HCT116 (cell line): ENCODE measurements around the gene RASL10B. TPM values are rescaled to one million over a fixed set of nuclear protein-coding genes. Genes with fewer than 3 reads are reported as not detected.

ENCODE experiments used
- ATAC-seq: fragments of 200-7000 bp; cut with Tn5 transposase; 2 replicates; pipeline ENCODE4 v1.9.1; 2020; ENCODE audit warnings: mild to moderate bottlenecking, moderate library complexity
- BruUV-seq: library from RNA; stranded (reverse); fragments of 400-500 nt; replicated peaks from 2 replicates; lab custom pipeline; 2021; lab: Mats Ljungman, UMichigan
- CTCF ChIA-PET: fragments of 300-600 bp; sonication (Branson Sonifier 250); formaldehyde crosslinking; loops from one replicate; lab custom pipeline; 2021; ENCODE audit warnings: antibody characterized with exemption; lab: Charles Lee
- POLR2A ChIA-PET: fragments of 300-600, 350-600 bp; sonication (Branson Sonifier 250); formaldehyde crosslinking; loops from one replicate; lab custom pipeline; 2021; ENCODE audit warnings: antibody characterized with exemption; lab: Charles Lee
- RAD21 ChIA-PET, 2 experiments: fragments of 300-600 bp; sonication (Branson Sonifier 250); formaldehyde crosslinking; loops; one replicate each; lab custom pipeline; 2023; ENCODE audit warnings: low total read pairs in 2 of 2; ENCODE audit not compliant: uncharacterized antibody in 2 of 2, unreplicated experiment in 2 of 2, low non-redundant PET in 1 of 2; lab: Charles Lee
- DNase-seq: peaks from one replicate; pipeline ENCODE4 v3.0.0-alpha.2; 2010; ENCODE audit warnings: low read depth, low spot score
- H2AFZ ChIP-seq: fragments of 200-600 bp; shearing (Covaris generic), sonication (generic); 2 replicates; pipeline ENCODE4 v1.6.1; 2017; ENCODE audit warnings: low read depth, mixed run types, mixed read lengths, antibody characterized with exemption, low read length; ENCODE audit not compliant: poor library complexity, severe bottlenecking
- H3K27ac ChIP-seq: 2 replicates; pipeline ENCODE4 v1.5.1; 2012; ENCODE audit warnings: low read depth, low read length
- H3K27me3 ChIP-seq: fragments of 200-600 bp; sonication (generic); 2 replicates; pipeline ENCODE4 v1.6.1; 2016; ENCODE audit warnings: mixed run types, low read length, mixed read lengths; ENCODE audit not compliant: insufficient read depth
- H3K36me3 ChIP-seq, 2 experiments: fragments of 200-500 bp in 1 of 2; fragments of 200-600 bp in 1 of 2; sonication (Bioruptor generic) in 1 of 2; sonication (generic) in 1 of 2; 2 replicates each; pipeline versions ENCODE4 v1.5.1 to v1.6.1; 2014 to 2016; ENCODE audit warnings: low read length in 2 of 2, inconsistent platforms in 1 of 2, mixed read lengths in 1 of 2, mixed run types in 1 of 2; ENCODE audit not compliant: insufficient read depth in 2 of 2, control insufficient read depth in 1 of 2
- H3K4me1 ChIP-seq, 2 experiments: fragments of 200-600 bp in 1 of 2; sonication (generic) in 1 of 2; 2 replicates each; pipeline versions ENCODE4 v1.5.1 to v1.6.1; 2012 to 2017; ENCODE audit warnings: low read length in 2 of 2, inconsistent platforms in 1 of 2, mild to moderate bottlenecking in 1 of 2, mixed read lengths in 1 of 2, mixed run types in 1 of 2, moderate library complexity in 1 of 2; ENCODE audit not compliant: insufficient read depth in 2 of 2, control insufficient read depth in 1 of 2
- H3K4me2 ChIP-seq: fragments of 200-600 bp; sonication (generic); 2 replicates; pipeline ENCODE4 v1.6.1; 2017; ENCODE audit warnings: mixed run types, low read length, mixed read lengths
- H3K4me3 ChIP-seq, 2 experiments: fragments of 200-600 bp in 1 of 2; sonication (generic) in 1 of 2; replicated peaks in 1 of 2; 2 replicates each; pipeline ENCODE4 v1.5.1; 2011 to 2016; ENCODE audit warnings: low read length in 2 of 2, control low read depth in 1 of 2, low read depth in 1 of 2, mild to moderate bottlenecking in 1 of 2, mixed read lengths in 1 of 2, mixed run types in 1 of 2
- H3K79me2 ChIP-seq: fragments of 200-600 bp; sonication (generic); 2 replicates; pipeline ENCODE4 v1.6.1; 2017; ENCODE audit warnings: mild to moderate bottlenecking, mixed run types, low read length, moderate library complexity, mixed read lengths; ENCODE audit not compliant: insufficient read depth
- H3K9ac ChIP-seq: fragments of 200-600 bp; sonication (generic); 2 replicates; pipeline ENCODE4 v1.6.1; 2016; ENCODE audit warnings: low read length, mixed read lengths
- H3K9me2 ChIP-seq: fragments of 200-600 bp; sonication (generic), shearing (Covaris generic); 2 replicates; pipeline ENCODE4 v1.6.1; 2017; ENCODE audit warnings: mixed run types, mild to moderate bottlenecking, moderate library complexity; ENCODE audit not compliant: insufficient read depth
- H3K9me3 ChIP-seq, 2 experiments: fragments of 200-500 bp in 1 of 2; fragments of 200-600 bp in 1 of 2; sonication (Bioruptor generic) in 1 of 2; sonication (generic) in 1 of 2; 2 replicates each; pipeline ENCODE4 v1.6.1; 2014 to 2017; ENCODE audit warnings: low read length in 2 of 2, mixed read lengths in 2 of 2, inconsistent platforms in 1 of 2, low read depth in 1 of 2, mild to moderate bottlenecking in 1 of 2, mixed run types in 1 of 2, moderate library complexity in 1 of 2; ENCODE audit not compliant: control insufficient read depth in 1 of 2, insufficient read depth in 1 of 2
- H4K20me1 ChIP-seq: fragments of 200-600 bp; sonication (generic), shearing (Covaris generic); 2 replicates; pipeline ENCODE4 v1.6.1; 2017; ENCODE audit warnings: mixed run types, mild to moderate bottlenecking, moderate library complexity; ENCODE audit not compliant: insufficient read depth
- CBX3 ChIP-seq: IDR thresholded peaks from 2 replicates; pipeline ENCODE4 v1.6.1; 2012; ENCODE audit warnings: low read depth
- EZH2 ChIP-seq: fragments of 200-600 bp; sonication (generic); IDR thresholded peaks from 2 replicates; pipeline ENCODE4 v1.6.1; 2017; ENCODE audit warnings: antibody characterized with exemption, mixed run types
- FOSL1 ChIP-seq: IDR thresholded peaks from 2 replicates; pipeline ENCODE4 v1.6.1; 2012; ENCODE audit warnings: low read depth
- JUND ChIP-seq: IDR thresholded peaks from 2 replicates; pipeline ENCODE4 v1.6.1; 2012
- POLR2AphosphoS5 ChIP-seq: IDR thresholded peaks from 2 replicates; pipeline ENCODE4 v1.6.1; 2011; ENCODE audit warnings: mild to moderate bottlenecking, low read depth, low read length, moderate library complexity
- RAD21 ChIP-seq: IDR thresholded peaks from 2 replicates; pipeline ENCODE4 v1.6.1; 2012; ENCODE audit warnings: low read depth, mild to moderate bottlenecking
- SIN3A ChIP-seq: IDR thresholded peaks from 2 replicates; pipeline ENCODE4 v1.6.1; 2012; ENCODE audit warnings: low read depth
- SP1 ChIP-seq: IDR thresholded peaks from 2 replicates; pipeline ENCODE4 v1.6.1; 2012; ENCODE audit warnings: low read depth
- TCF7L2 ChIP-seq: IDR thresholded peaks from 2 replicates; pipeline ENCODE4 v1.7.0; 2011; ENCODE audit warnings: borderline replicate concordance, inconsistent platforms; ENCODE audit not compliant: insufficient read depth, insufficient read length; ENCODE audit errors: extremely low read depth
- YY1 ChIP-seq: IDR thresholded peaks from 2 replicates; pipeline ENCODE4 v1.6.1; 2011; ENCODE audit warnings: low read length, low read depth, moderate library complexity, mild to moderate bottlenecking; ENCODE audit not compliant: insufficient replicate concordance; ENCODE audit errors: extremely low read depth
- ZFX ChIP-seq: fragments of 450-650 bp; IDR thresholded peaks from 2 replicates; pipeline ENCODE4 v1.6.1; 2017
- ZNF274 ChIP-seq: fragments of 200-500 bp; sonication (Bioruptor generic); IDR thresholded peaks from 2 replicates; pipeline ENCODE4 v1.6.1; 2014; ENCODE audit warnings: mild to moderate bottlenecking, low read depth, low read length, inconsistent platforms
- intact Hi-C: fragments of 100-400 bp; cut with micrococcal nuclease; formaldehyde crosslinking; loops from 2 replicates; pipeline ENCODE4 v1.10.0; 2022
- total RNA-seq: library from RNA; stranded (reverse); gene quantifications from one replicate; pipeline ENCODE4 v1.2.1, GENCODE V29; 2021; ENCODE audit not compliant: unreplicated experiment
- TF ChIP-seq, protein P1 (sequence below): IDR thresholded peaks from 2 replicates; pipeline ENCODE4 v1.6.1; 2011; ENCODE audit warnings: mild to moderate bottlenecking, low read length, moderate library complexity; ENCODE audit not compliant: insufficient replicate concordance; ENCODE audit errors: extremely low read depth
- TF ChIP-seq, protein P2 (sequence below): IDR thresholded peaks from 2 replicates; pipeline ENCODE4 v1.6.1; 2012; ENCODE audit warnings: low read depth
- TF ChIP-seq, protein P3 (sequence below): IDR thresholded peaks from 2 replicates; pipeline ENCODE4 v1.6.1; 2012
- TF ChIP-seq, protein P4 (sequence below): IDR thresholded peaks from 2 replicates; pipeline ENCODE4 v1.6.1; 2012

The RASL10B gene
- total RNA-seq, 1 experiment from 2014 or later, result 0.15 TPM

DNA sequence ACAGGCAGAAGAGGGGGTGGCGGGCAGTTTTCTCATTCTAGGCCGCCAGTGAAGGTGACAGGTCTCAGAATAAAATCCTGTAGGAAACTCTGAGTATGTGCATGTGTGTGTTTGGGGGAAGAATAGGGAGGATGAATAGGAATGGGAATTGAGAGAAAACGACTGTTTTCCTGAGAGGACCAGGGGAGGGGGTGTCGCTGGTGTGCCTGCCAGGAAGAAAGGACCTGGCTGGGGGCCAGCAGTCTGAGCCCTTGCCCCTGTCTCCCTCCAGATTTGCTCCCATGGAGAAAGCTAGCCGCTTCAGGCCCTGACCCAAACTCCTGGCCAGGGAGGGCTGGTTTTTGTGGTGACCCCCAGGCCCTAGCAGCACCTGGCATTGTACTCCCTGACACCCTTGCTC, 43.6 kb downstream of the RASL10B start:
- H3K4me3 ChIP-seq, result no peak overlapping the region
- CTCF ChIA-PET, result interaction anchor here (0.9 kb wide), 1 partner anchor 11 kb away, joined by 3 read pairs; no protein-coding TSS in a partner anchor
- TF ChIP-seq, protein P1, sequence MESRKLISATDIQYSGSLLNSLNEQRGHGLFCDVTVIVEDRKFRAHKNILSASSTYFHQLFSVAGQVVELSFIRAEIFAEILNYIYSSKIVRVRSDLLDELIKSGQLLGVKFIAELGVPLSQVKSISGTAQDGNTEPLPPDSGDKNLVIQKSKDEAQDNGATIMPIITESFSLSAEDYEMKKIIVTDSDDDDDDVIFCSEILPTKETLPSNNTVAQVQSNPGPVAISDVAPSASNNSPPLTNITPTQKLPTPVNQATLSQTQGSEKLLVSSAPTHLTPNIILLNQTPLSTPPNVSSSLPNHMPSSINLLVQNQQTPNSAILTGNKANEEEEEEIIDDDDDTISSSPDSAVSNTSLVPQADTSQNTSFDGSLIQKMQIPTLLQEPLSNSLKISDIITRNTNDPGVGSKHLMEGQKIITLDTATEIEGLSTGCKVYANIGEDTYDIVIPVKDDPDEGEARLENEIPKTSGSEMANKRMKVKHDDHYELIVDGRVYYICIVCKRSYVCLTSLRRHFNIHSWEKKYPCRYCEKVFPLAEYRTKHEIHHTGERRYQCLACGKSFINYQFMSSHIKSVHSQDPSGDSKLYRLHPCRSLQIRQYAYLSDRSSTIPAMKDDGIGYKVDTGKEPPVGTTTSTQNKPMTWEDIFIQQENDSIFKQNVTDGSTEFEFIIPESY, result no peak
- TF ChIP-seq YY1, result no peak
- no peak for TF ChIP-seq JUND
- TF ChIP-seq ZNF274, result no peak
- no peak for TF ChIP-seq CBX3
- TF ChIP-seq, protein P2, sequence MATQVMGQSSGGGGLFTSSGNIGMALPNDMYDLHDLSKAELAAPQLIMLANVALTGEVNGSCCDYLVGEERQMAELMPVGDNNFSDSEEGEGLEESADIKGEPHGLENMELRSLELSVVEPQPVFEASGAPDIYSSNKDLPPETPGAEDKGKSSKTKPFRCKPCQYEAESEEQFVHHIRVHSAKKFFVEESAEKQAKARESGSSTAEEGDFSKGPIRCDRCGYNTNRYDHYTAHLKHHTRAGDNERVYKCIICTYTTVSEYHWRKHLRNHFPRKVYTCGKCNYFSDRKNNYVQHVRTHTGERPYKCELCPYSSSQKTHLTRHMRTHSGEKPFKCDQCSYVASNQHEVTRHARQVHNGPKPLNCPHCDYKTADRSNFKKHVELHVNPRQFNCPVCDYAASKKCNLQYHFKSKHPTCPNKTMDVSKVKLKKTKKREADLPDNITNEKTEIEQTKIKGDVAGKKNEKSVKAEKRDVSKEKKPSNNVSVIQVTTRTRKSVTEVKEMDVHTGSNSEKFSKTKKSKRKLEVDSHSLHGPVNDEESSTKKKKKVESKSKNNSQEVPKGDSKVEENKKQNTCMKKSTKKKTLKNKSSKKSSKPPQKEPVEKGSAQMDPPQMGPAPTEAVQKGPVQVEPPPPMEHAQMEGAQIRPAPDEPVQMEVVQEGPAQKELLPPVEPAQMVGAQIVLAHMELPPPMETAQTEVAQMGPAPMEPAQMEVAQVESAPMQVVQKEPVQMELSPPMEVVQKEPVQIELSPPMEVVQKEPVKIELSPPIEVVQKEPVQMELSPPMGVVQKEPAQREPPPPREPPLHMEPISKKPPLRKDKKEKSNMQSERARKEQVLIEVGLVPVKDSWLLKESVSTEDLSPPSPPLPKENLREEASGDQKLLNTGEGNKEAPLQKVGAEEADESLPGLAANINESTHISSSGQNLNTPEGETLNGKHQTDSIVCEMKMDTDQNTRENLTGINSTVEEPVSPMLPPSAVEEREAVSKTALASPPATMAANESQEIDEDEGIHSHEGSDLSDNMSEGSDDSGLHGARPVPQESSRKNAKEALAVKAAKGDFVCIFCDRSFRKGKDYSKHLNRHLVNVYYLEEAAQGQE, result no peak
- TF ChIP-seq, protein P3, sequence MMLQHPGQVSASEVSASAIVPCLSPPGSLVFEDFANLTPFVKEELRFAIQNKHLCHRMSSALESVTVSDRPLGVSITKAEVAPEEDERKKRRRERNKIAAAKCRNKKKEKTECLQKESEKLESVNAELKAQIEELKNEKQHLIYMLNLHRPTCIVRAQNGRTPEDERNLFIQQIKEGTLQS, result no peak
- no peak for TF ChIP-seq SIN3A
- no peak for TF ChIP-seq ZFX
- no peak for TF ChIP-seq FOSL1
- no peak for TF ChIP-seq TCF7L2
- TF ChIP-seq, protein P4, sequence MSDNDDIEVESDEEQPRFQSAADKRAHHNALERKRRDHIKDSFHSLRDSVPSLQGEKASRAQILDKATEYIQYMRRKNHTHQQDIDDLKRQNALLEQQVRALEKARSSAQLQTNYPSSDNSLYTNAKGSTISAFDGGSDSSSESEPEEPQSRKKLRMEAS, result no peak
- TF ChIP-seq EZH2, result no peak
- no peak for TF ChIP-seq POLR2AphosphoS5
- TF ChIP-seq RAD21, result no peak
- TF ChIP-seq SP1, result no peak
- TF ChIP-seq, all 23 proteins: peak for 0
- Histone ChIP-seq H3K9me3 (no peaks in the 10 kb centered on the region), H3K79me2 (no peaks in the 10 kb centered on the region), H4K20me1 (no peaks in the 10 kb centered on the region), H3K4me2 (no peak overlapping the region), H3K9ac (no peak overlapping the region), H3K27ac (no peak overlapping the region), H3K4me1 (no peaks in the 10 kb centered on the region), H3K9me2 (no peaks in the 10 kb centered on the region), H3K27me3 (no peaks in the 10 kb centered on the region), H2AFZ (no peak overlapping the region), H3K36me3 (no peaks in the 10 kb centered on the region)
- intact Hi-C loops, result no loop called here
- no TSS peak for BruUV-seq
- ATAC-seq, result no peak
- POLR2A ChIA-PET, result no interaction called here
- DNase-seq, result no peak
- RAD21 ChIA-PET, result no interaction called here
